Mesendoderm (in vitro differentiated cells): ENCODE results near the gene ADGRE2.
"Not testable (repeated sequence)": the region's sequence is repeated elsewhere in the genome, so short reads cannot be mapped to it uniquely, and the experiment has no call there.

ENCODE experiments used
- DNase-seq: peaks from one replicate; pipeline ENCODE4 v3.0.0; 2013
- H2AK5ac ChIP-seq: 2 replicates; pipeline ENCODE4 v1.6.1; 2013; ENCODE audit warnings: low read length, inconsistent platforms
- H2BK120ac ChIP-seq: 2 replicates; pipeline ENCODE4 v1.6.1; 2013; ENCODE audit warnings: low read depth, mild to moderate bottlenecking, low read length, moderate library complexity, mixed read lengths
- H2BK15ac ChIP-seq: replicated peaks from 2 replicates; pipeline ENCODE4 v1.6.1; 2013; ENCODE audit warnings: low read depth, mild to moderate bottlenecking, moderate library complexity
- H2BK5ac ChIP-seq: 2 replicates; pipeline ENCODE4 v1.6.1; 2013; ENCODE audit warnings: low read length, inconsistent platforms
- H3K18ac ChIP-seq: 2 replicates; pipeline ENCODE4 v1.6.1; 2013; ENCODE audit warnings: mild to moderate bottlenecking, low read length, mixed read lengths
- H3K23ac ChIP-seq: one replicate; pipeline ENCODE4 v1.6.1; 2013; ENCODE audit warnings: low read length
- H3K27ac ChIP-seq: 2 replicates; pipeline ENCODE4 v1.5.1; 2013; ENCODE audit warnings: low read depth, mild to moderate bottlenecking, inconsistent platforms, low read length, moderate library complexity
- H3K27me3 ChIP-seq: 2 replicates; pipeline ENCODE4 v1.6.1; 2013; ENCODE audit warnings: low read length, control low read depth, mild to moderate bottlenecking, inconsistent platforms; ENCODE audit not compliant: insufficient read depth, poor library complexity
- H3K36me3 ChIP-seq: 2 replicates; pipeline ENCODE4 v1.6.1; 2013; ENCODE audit warnings: low read length, inconsistent platforms; ENCODE audit not compliant: control insufficient read depth, insufficient read depth
- H3K4ac ChIP-seq: one replicate; pipeline ENCODE4 v1.6.1; 2013; ENCODE audit warnings: low read depth, mild to moderate bottlenecking, low read length, moderate library complexity
- H3K4me1 ChIP-seq: 2 replicates; pipeline ENCODE4 v1.6.1; 2013; ENCODE audit warnings: low read depth, low read length, inconsistent platforms; ENCODE audit not compliant: control insufficient read depth
- H3K4me2 ChIP-seq: 2 replicates; pipeline ENCODE4 v1.6.1; 2013; ENCODE audit warnings: low read length
- H3K4me3 ChIP-seq: 2 replicates; pipeline ENCODE4 v1.5.1; 2013; ENCODE audit warnings: mild to moderate bottlenecking, low read length
- H3K56ac ChIP-seq: one replicate; pipeline ENCODE4 v1.6.1; 2013; ENCODE audit warnings: low read length
- H3K79me1 ChIP-seq: 2 replicates; pipeline ENCODE4 v1.6.1; 2013; ENCODE audit warnings: low read length, inconsistent platforms
- H3K79me2 ChIP-seq: 2 replicates; pipeline ENCODE4 v1.6.1; 2013; ENCODE audit warnings: mild to moderate bottlenecking, low read length; ENCODE audit not compliant: control insufficient read depth, insufficient read depth
- H3K9ac ChIP-seq: 2 replicates; pipeline ENCODE4 v1.6.1; 2013; ENCODE audit warnings: low read length, inconsistent platforms
- H4K5ac ChIP-seq: one replicate; pipeline ENCODE4 v1.6.1; 2013; ENCODE audit warnings: low read length
- H4K8ac ChIP-seq: one replicate; pipeline ENCODE4 v1.6.1; 2013; ENCODE audit warnings: low read depth, mild to moderate bottlenecking, control low read depth, low read length, moderate library complexity
- WGBS: extraction: QIAGEN DNeasy Blood & Tissue Kit; methylation state at CpG from one replicate; pipeline ENCODE4 v1.1.7; 2013; ENCODE audit warnings: low lambda C conversion rate, missing lambda C conversion rate; ENCODE audit not compliant: insufficient coverage; ENCODE audit errors: extremely low coverage; 5-methylcytosine and 5-hydroxymethylcytosine counted together

Gene ADGRE2

DNA sequence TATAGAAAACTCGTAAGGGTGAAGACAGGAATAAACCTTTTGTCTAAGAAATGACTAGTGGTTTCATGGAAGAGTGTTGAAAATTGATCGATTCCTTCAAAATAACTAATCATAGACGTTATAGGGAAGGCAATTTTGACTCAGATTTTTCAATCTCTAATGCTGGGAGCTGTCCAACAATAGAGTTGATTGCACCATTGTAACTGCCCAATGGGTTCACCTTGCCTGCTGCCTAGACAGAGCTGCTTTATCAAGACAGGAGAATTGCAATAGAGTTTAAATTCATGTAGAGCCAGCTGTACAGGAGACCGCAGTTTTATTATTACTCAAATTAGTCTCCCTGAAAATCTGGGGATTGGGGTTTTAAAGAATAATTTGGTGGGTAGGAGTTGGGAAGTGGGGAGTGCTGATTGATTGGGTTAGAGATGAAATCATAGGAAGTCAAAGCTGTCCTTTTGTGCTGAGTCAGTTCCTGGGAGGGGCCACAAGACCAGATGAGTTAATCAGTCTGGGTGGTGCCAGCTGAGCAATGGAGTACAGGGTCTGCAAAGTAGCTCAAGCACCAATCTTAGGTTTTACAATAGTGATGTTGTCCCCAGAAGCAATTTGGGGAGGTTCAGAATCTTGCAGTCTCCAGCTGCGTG lies 16.8 kb upstream of the ADGRE2 start:
- no peaks in the 10 kb centered on the region for H3K79me1 ChIP-seq

DNA sequence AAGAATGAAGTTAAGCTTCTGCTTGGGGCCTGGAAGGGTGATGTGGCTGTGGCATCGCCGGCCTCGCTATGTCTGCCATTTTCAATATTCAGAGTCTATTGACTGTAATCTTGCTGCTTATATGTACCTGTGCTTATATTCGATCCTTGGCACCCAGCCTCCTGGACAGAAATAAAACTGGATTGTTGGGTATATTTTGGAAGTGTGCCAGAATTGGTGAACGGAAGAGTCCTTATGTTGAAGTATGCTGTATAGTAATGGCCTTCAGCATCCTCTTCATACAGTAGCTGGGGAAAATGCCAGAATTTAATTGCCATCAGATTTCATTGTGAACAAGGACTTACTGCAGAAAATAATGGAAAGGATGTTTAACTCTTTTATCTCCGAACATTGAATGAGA lies 13.9 kb upstream of the ADGRE2 start:
- not testable (repeated sequence) for H3K4me2 ChIP-seq, H2BK120ac ChIP-seq, H3K79me1 ChIP-seq, H3K36me3 ChIP-seq, H4K8ac ChIP-seq, H2BK15ac ChIP-seq, H2AK5ac ChIP-seq, H3K4me3 ChIP-seq, DNase-seq, H2BK5ac ChIP-seq, H4K5ac ChIP-seq, H3K23ac ChIP-seq, H3K27ac ChIP-seq, H3K9ac ChIP-seq, H3K79me2 ChIP-seq, H3K18ac ChIP-seq, H3K4me1 ChIP-seq, H3K56ac ChIP-seq, H3K4ac ChIP-seq, H3K27me3 ChIP-seq
- no CpG with 5 or more reads among the region's 6 CpGs for WGBS

More for the DNA sequence above, 16.8 kb upstream of the ADGRE2 start:
- Histone ChIP-seq H3K4me3 (no peak overlapping the region), H3K9ac (no peak overlapping the region), H3K27me3 (no peaks in the 10 kb centered on the region), H3K56ac (no peak overlapping the region), H3K4ac (no peak overlapping the region), H2BK15ac (no peak overlapping the region), H4K8ac (no peak overlapping the region), H2BK120ac (no peak overlapping the region), H4K5ac (no peak overlapping the region), H2BK5ac (no peak overlapping the region), H3K27ac (no peak overlapping the region), H3K18ac (no peak overlapping the region), H3K4me1 (no peaks in the 10 kb centered on the region), H2AK5ac (no peak overlapping the region), H3K79me2 (no peaks in the 10 kb centered on the region), H3K23ac (no peak overlapping the region), H3K36me3 (no peaks in the 10 kb centered on the region), H3K4me2 (no peak overlapping the region)
- WGBS, result no CpG with 5 or more reads among the region's 5 CpGs
- DNase-seq, result no peak

DNA sequence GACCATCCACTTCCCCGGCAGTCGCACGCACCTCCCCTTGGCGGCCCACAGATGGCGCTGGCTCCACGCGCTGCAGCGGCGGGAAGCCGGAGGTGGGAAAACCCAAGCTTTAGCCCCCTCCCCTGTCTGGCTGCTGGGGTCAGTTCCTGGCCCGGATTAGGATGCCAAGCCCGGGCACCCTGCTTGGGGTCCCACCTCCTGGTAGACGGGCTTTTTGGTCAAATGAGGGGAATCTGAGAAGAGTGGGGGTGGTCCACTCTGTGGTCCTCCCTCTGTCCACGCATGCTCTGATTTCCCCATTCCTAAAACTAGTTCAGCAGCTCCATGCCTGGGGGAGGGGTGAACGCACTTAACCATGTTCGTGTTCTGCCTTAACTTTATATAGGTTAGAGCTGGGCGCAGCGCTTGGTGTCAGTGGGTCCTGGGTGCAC lies 8.1 kb upstream of the ADGRE2 start:
- no peak overlapping the region for H2BK120ac ChIP-seq
- H3K4me3 ChIP-seq, result no peak overlapping the region
- no peak overlapping the region for H4K5ac ChIP-seq
- no peaks in the 10 kb centered on the region for H3K4me1 ChIP-seq
- H3K79me1 ChIP-seq, result no peaks in the 10 kb centered on the region
- peak overlapping the region; percentile 34 for H3K4me2 ChIP-seq
- peak overlapping the region; percentile 65 for H3K56ac ChIP-seq
- H3K4ac ChIP-seq, result no peak overlapping the region
- no CpG with 5 or more reads among the region's 18 CpGs for WGBS
- H4K8ac ChIP-seq, result no peak overlapping the region
- H3K79me2 ChIP-seq, result no peaks in the 10 kb centered on the region
- H2AK5ac ChIP-seq, result no peak overlapping the region
- H2BK15ac ChIP-seq, result no peak overlapping the region
- no peak overlapping the region for H3K23ac ChIP-seq
- no peak overlapping the region for H2BK5ac ChIP-seq
- no peaks in the 10 kb centered on the region for H3K36me3 ChIP-seq
- DNase-seq, result peak; percentile 68
- H3K18ac ChIP-seq, result no peak overlapping the region
- peak overlapping the region; percentile 26 for H3K9ac ChIP-seq
- no peak overlapping the region for H3K27ac ChIP-seq
- H3K27me3 ChIP-seq, result no peaks in the 10 kb centered on the region

DNA sequence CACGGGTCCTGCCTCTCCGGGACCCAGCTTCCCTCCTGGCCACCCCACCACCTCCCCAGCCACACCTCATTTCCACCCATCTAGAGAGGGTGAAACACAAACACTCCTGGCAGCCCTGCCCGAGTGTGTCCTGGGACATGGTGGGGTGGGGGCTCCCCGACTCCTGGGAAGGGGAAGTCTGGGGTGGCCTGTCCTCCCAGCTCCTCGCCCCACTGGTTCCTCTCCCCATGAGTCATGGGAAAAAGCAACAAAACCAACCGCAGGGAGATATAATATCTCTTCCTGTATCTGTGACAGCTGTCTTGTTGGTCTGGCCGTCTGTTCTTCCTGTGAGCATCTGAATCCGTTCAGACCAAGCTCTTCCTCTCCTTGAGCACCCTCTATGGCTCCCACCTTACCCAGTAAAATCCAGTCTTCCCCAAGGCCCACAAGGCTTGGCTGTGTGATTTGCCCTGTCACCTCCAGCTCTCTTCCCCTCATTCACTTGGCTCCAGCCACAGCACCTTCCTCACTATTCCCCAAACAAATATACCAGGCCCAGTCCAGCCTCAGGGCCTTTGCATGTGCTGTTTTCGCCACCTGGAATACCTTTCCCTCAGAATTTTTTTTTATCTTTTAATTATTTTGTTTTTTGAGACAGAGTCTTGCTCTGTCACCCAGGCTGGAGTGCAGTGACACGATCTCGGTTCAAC lies 6.9 kb upstream of the ADGRE2 start:
- not testable (repeated sequence) for H3K4me1 ChIP-seq, H3K9ac ChIP-seq, H3K36me3 ChIP-seq, H4K8ac ChIP-seq, H2BK5ac ChIP-seq, H3K27ac ChIP-seq, H3K4me2 ChIP-seq, H3K56ac ChIP-seq, H2BK15ac ChIP-seq, H2AK5ac ChIP-seq, H4K5ac ChIP-seq, H3K79me2 ChIP-seq, DNase-seq, H3K18ac ChIP-seq, H2BK120ac ChIP-seq, H3K4ac ChIP-seq, H3K27me3 ChIP-seq, H3K4me3 ChIP-seq, H3K23ac ChIP-seq, H3K79me1 ChIP-seq
- WGBS, result no CpG with 5 or more reads among the region's 11 CpGs

DNA sequence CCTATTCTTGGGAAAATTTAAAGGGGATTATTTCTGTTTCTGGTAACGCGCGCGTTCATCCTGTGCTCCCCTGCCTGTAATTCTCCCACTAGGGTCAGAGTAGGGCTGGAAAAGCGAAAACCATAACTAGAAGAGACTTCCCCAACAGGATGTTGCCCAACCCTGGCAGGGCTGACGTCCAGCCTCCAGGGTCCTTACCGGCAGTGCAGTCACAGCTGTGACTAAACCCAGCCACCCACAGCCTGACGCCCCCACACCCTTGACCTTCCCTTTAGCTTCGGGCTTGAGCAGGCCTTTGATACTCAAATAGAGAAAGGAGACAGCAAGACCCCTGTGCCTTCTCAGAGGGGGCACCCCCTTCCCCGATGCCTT lies 6.4 kb upstream of the ADGRE2 start:
- not testable (repeated sequence) for H3K27ac ChIP-seq, H3K9ac ChIP-seq, H3K79me2 ChIP-seq, H2BK120ac ChIP-seq, H2BK15ac ChIP-seq, H3K56ac ChIP-seq, H4K5ac ChIP-seq, H3K4me1 ChIP-seq, H3K27me3 ChIP-seq, H3K36me3 ChIP-seq, H2BK5ac ChIP-seq, DNase-seq, H3K4ac ChIP-seq, H3K4me2 ChIP-seq, H2AK5ac ChIP-seq, H3K79me1 ChIP-seq, H3K4me3 ChIP-seq, H3K23ac ChIP-seq, H4K8ac ChIP-seq, H3K18ac ChIP-seq
- WGBS, result no CpG with 5 or more reads among the region's 10 CpGs
